Neural cell (in vitro differentiated cells): Measurements from ENCODE around the gene TBXA2R. TPM values are rescaled to one million over a fixed set of nuclear protein-coding genes. Genes with fewer than 3 reads are reported as not detected.

Experiments used
- H2AFZ ChIP-seq: fragments of 200-600, 300-800 bp; sonication (generic), shearing (Covaris generic); 2 replicates; pipeline ENCODE4 v1.6.0; 2014; ENCODE audit warnings: low read depth, mild to moderate bottlenecking, antibody characterized with exemption, low read length, moderate library complexity
- H3F3A ChIP-seq: fragments of 200-600 bp; shearing (Covaris generic); 2 replicates; pipeline ENCODE4 v1.6.1; 2016; ENCODE audit warnings: mild to moderate bottlenecking, moderate library complexity, mixed read lengths, antibody characterized with exemption, low read length; ENCODE audit not compliant: insufficient read depth, poor library complexity, severe bottlenecking
- H3K27ac ChIP-seq: fragments of 200-600, 300-800 bp; sonication (generic), shearing (Covaris generic); 2 replicates; pipeline ENCODE4 v1.5.1; 2014; ENCODE audit warnings: mild to moderate bottlenecking, low read length, moderate library complexity
- H3K27me3 ChIP-seq: fragments of 300-800, 200-600 bp; sonication (generic), shearing (Covaris generic); 2 replicates; pipeline ENCODE4 v1.6.0; 2014; ENCODE audit warnings: mild to moderate bottlenecking, low read depth, low read length, moderate library complexity; ENCODE audit not compliant: insufficient read depth
- H3K36me3 ChIP-seq: fragments of 300-800, 200-600 bp; sonication (generic), shearing (Covaris generic); 2 replicates; pipeline ENCODE4 v1.5.1; 2014; ENCODE audit warnings: mild to moderate bottlenecking, antibody characterized with exemption, low read length, moderate library complexity; ENCODE audit not compliant: insufficient read depth
- H3K4me2 ChIP-seq: fragments of 300-800, 200-600 bp; sonication (generic), shearing (Covaris generic); 2 replicates; pipeline ENCODE4 v1.6.0; 2014; ENCODE audit warnings: mild to moderate bottlenecking, low read length
- H3K4me3 ChIP-seq: fragments of 300-800, 200-600 bp; sonication (generic), shearing (Covaris generic); 2 replicates; pipeline ENCODE4 v1.5.1; 2014; ENCODE audit warnings: mild to moderate bottlenecking, low read length, moderate library complexity
- H3K79me2 ChIP-seq: fragments of 200-600 bp; shearing (Covaris generic); replicated peaks from 2 replicates; pipeline ENCODE4 v1.6.0; 2014; ENCODE audit warnings: mild to moderate bottlenecking, low read length, moderate library complexity; ENCODE audit not compliant: insufficient read depth
- H3K9ac ChIP-seq: fragments of 300-800, 200-600 bp; sonication (generic), shearing (Covaris generic); 2 replicates; pipeline ENCODE4 v1.6.1; 2016; ENCODE audit warnings: mild to moderate bottlenecking, low read length, mixed read lengths
- H3K9me2 ChIP-seq: fragments of 200-600 bp; shearing (Covaris generic); 2 replicates; pipeline ENCODE4 v1.6.1; 2016; ENCODE audit warnings: mild to moderate bottlenecking, low read length, mixed read lengths; ENCODE audit not compliant: insufficient read depth
- H3K9me3 ChIP-seq: fragments of 200-600, 300-800 bp; sonication (generic), shearing (Covaris generic); 2 replicates; pipeline ENCODE4 v1.6.1; 2016; ENCODE audit warnings: mild to moderate bottlenecking, mixed run types, low read length, moderate library complexity, mixed read lengths
- H4K20me1 ChIP-seq: fragments of 200-600 bp; shearing (Covaris generic); 2 replicates; pipeline ENCODE4 v1.6.1; 2016; ENCODE audit warnings: mild to moderate bottlenecking, mixed run types; ENCODE audit not compliant: insufficient read depth
- CTCF ChIP-seq: fragments of 450-650 bp; IDR thresholded peaks from 2 replicates; pipeline ENCODE4 v1.5.1; 2014; ENCODE audit warnings: antibody characterized with exemption, mild to moderate bottlenecking, moderate library complexity; ENCODE audit not compliant: poor library complexity, severe bottlenecking
- EP300 ChIP-seq: fragments of 450-650 bp; conservative IDR thresholded peaks from 2 replicates; pipeline ENCODE4 v1.6.1; 2014; ENCODE audit warnings: antibody characterized with exemption, mild to moderate bottlenecking, moderate library complexity; ENCODE audit not compliant: poor library complexity, severe bottlenecking
- EZH2 ChIP-seq: fragments of 200-600, 300-800 bp; shearing (Covaris generic), sonication (generic); IDR thresholded peaks from 2 replicates; pipeline ENCODE4 v1.6.1; 2014; ENCODE audit warnings: antibody characterized with exemption, low read length, borderline replicate concordance, mild to moderate bottlenecking; ENCODE audit not compliant: insufficient read depth, poor library complexity, severe bottlenecking
- MXI1 ChIP-seq: fragments of 450-650 bp; conservative IDR thresholded peaks from 2 replicates; pipeline ENCODE4 v1.6.1; 2014; ENCODE audit warnings: antibody characterized with exemption, mild to moderate bottlenecking; ENCODE audit not compliant: poor library complexity, severe bottlenecking
- POLR2AphosphoS5 ChIP-seq: IDR thresholded peaks from 2 replicates; pipeline ENCODE4 v1.6.1; 2012
- RAD21 ChIP-seq: fragments of 450-650 bp; conservative IDR thresholded peaks from 2 replicates; pipeline ENCODE4 v1.6.1; 2014; ENCODE audit warnings: antibody characterized with exemption, mild to moderate bottlenecking, moderate library complexity
- REST ChIP-seq: IDR thresholded peaks from 2 replicates; pipeline ENCODE4 v1.6.1; 2012; ENCODE audit warnings: borderline replicate concordance
- SMC3 ChIP-seq: fragments of 450-650 bp; conservative IDR thresholded peaks from 2 replicates; pipeline ENCODE4 v1.6.1; 2014; ENCODE audit warnings: antibody characterized with exemption, mild to moderate bottlenecking, moderate library complexity; ENCODE audit not compliant: poor library complexity
- TAF1 ChIP-seq: IDR thresholded peaks from 2 replicates; pipeline ENCODE4 v1.6.1; 2012; ENCODE audit warnings: low read depth
- polyA plus RNA-seq: library from polyadenylated mRNA; depleted of rRNA; stranded (reverse); fragments of >200 nt; gene quantifications from 2 replicates; pipeline ENCODE4 v1.2.3, GENCODE V29; 2014

TBXA2R gene
- polyA plus RNA-seq, 1 donor from 2014 or later: not detected

GRCh38 chr19:3605361-3605760, 1.3 kb downstream of the TBXA2R start:
- no peak overlapping the region for H3K27ac ChIP-seq
- no peaks in the 10 kb centered on the region for H3K9me3 ChIP-seq
- no peaks in the 10 kb centered on the region for H4K20me1 ChIP-seq
- no peak overlapping the region for H3K9ac ChIP-seq
- peaks cover 32% of the 10 kb centered on the region for H3K27me3 ChIP-seq
- no peak for TF ChIP-seq POLR2AphosphoS5
- no peak for TF ChIP-seq MXI1
- TF ChIP-seq SMC3: no peak
- no peak for TF ChIP-seq CTCF
- no peak for TF ChIP-seq REST
- TF ChIP-seq TAF1: no peak
- no peak for TF ChIP-seq EZH2
- no peak for TF ChIP-seq EP300
- no peak for TF ChIP-seq RAD21
- H3K9me2 ChIP-seq: no peaks in the 10 kb centered on the region
- no peaks in the 10 kb centered on the region for H3F3A ChIP-seq
- no peak overlapping the region for H2AFZ ChIP-seq
- H3K4me3 ChIP-seq: no peak overlapping the region
- no peaks in the 10 kb centered on the region for H3K36me3 ChIP-seq
- H3K79me2 ChIP-seq: no peaks in the 10 kb centered on the region
- no peak overlapping the region for H3K4me2 ChIP-seq

- Histone ChIP-seq H3K9ac (no peak overlapping the region), H3F3A (no peaks in the 10 kb centered on the region), H4K20me1 (no peaks in the 10 kb centered on the region), H3K79me2 (no peaks in the 10 kb centered on the region), H3K4me2 (no peak overlapping the region), H3K36me3 (no peaks in the 10 kb centered on the region), H2AFZ (no peak overlapping the region), H3K9me3 (no peaks in the 10 kb centered on the region), H3K4me3 (no peak overlapping the region), H3K27ac (no peak overlapping the region), H3K9me2 (no peaks in the 10 kb centered on the region), H3K27me3 (peaks cover 32% of the 10 kb centered on the region)
- no peak for TF ChIP-seq TAF1
- TF ChIP-seq SMC3: no peak
- TF ChIP-seq MXI1: no peak
- no peak for TF ChIP-seq EP300
- no peak for TF ChIP-seq RAD21
- TF ChIP-seq EZH2: no peak
- no peak for TF ChIP-seq POLR2AphosphoS5
- no peak for TF ChIP-seq CTCF
- TF ChIP-seq REST: no peak
Observed at GRCh38 chr19:3604987-3605343, 1.7 kb downstream of the TBXA2R start.
